ENCODE results near the gene AKNAD1.

The AKNAD1 gene

DNA sequence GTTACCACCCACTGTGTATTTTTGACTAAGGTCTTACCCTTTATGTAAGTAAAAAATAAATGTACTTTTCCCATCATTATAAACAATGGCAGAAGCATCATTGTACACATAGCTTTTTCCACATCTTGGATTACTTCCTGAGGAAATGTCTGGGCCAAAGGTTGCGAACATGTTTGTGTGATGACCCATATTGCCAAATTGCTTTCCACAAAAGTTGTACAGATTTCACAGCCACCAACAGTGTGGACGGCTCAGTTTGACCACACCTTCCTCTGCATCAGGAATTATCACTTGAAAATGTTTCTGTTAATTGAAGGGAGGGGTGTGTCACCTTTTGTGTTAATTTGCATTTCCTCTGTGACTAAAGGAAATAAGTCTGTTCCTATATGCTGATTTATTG is 25.7 kb downstream of the AKNAD1 start:
- TF ChIP-seq CTCF (IDR thresholded peaks at IDR 0.05; ENCODE audit: insufficient read depth, low read depth, low read length, missing control alignments): no peak
- no peak for DNase-seq (ENCODE audit: low read depth)
- H3K4me3 ChIP-seq (ENCODE audit: low read depth, low read length): no peak overlapping the region

DNA sequence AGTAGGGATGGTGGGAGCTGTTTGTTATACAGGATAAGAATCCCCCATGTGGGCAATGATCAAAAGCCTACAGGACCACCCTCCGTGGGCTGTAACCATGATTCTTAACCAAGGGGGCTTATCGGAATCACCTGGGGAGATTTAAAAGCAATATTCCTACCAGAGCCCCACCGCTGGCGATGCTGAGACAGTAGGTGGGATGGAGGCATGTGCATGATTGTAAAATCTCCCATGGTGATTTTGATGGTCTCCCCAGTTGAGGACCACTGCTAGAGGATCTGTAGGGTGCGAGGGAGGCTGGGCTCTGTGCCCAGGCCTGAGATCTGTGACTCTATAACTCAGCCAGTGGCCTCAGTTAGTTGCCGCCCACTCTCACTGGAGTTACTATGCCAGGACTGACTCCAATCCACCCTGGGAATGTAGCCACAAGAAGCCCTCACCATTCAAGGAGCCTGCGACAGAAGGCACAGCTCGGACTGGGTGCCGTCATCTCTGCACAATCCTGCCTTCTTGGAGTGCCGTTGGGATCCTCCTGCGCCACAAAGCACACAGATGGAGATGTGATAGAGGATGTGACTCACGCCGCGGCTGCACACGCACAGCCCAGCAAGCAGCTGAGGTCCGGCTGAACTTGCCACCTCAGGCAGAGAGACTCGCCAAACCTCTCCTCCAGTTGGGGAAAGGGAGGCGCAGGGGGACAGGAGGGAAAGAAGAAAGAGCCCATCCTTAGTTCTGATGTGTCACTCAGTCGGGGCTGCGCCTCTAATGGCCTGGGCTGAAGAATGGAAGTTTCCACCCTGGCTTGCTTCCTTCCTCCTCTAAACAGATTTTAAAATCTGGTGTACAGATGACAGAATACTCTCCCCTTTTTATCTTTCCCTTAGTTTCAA is 26.5 kb downstream of the AKNAD1 start:
- H3K4me3 ChIP-seq (ENCODE audit: low read depth, low read length): no peak overlapping the region
- no peak for TF ChIP-seq CTCF (IDR thresholded peaks at IDR 0.05; ENCODE audit: insufficient read depth, low read depth, low read length, missing control alignments)
- no peak for DNase-seq (ENCODE audit: low read depth)

- no peak for TF ChIP-seq CTCF (IDR thresholded peaks at IDR 0.05; ENCODE audit: insufficient read depth, low read depth, low read length, missing control alignments)
- DNase-seq (ENCODE audit: low read depth): no peak
- no peak overlapping the region for H3K4me3 ChIP-seq (ENCODE audit: low read depth, low read length)
Observed at GRCh38 chr1:108829498-108829916, 27.4 kb downstream of the AKNAD1 start.

DNA sequence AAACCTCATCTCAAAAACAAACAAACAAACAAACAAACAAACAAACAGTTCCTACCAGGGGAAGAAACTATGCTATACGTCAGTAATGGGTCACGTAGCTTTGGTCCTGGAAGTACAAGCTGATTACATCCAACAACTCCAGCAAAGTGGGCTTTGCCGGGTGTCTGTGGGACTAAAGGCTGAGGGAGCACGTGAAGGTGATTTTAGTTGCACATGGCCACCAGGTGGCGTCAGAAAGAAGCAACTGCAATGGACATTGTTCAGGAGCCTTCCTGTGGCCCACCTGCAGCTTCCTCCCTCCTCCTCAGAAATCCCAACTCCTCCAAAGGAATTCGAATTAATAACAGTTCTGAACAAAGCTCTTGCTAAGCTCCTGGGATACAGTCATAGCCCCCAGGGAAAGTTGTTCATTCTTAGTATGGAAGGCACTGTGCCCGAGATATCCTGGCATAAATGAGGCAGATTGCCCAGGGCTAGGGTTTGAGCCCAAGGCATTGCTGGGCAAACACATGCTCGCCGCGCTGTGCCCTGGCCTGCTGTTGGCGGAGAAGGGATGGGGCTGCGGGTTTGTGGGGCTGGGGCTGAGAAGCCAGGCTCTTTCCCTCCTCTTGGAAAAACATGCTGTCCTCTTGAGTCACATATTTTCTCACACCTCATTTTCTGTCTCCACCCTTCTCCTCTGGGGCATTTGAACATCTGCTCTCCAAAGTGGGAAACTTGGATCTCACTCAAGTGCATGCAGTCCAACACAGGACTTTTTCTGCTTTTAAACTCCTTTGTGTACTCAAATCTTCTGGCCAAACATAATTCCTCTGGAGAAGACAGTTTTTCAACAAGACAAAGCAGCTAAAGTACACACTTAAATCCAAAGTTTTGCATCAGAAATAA is 28.6 kb downstream of the AKNAD1 start:
- peak; percentile 72 for TF ChIP-seq CTCF (IDR thresholded peaks at IDR 0.05; ENCODE audit: insufficient read depth, low read depth, low read length, missing control alignments)
- DNase-seq (ENCODE audit: low read depth): peak; percentile 81
- no peak overlapping the region for H3K4me3 ChIP-seq (ENCODE audit: low read depth, low read length)

DNA sequence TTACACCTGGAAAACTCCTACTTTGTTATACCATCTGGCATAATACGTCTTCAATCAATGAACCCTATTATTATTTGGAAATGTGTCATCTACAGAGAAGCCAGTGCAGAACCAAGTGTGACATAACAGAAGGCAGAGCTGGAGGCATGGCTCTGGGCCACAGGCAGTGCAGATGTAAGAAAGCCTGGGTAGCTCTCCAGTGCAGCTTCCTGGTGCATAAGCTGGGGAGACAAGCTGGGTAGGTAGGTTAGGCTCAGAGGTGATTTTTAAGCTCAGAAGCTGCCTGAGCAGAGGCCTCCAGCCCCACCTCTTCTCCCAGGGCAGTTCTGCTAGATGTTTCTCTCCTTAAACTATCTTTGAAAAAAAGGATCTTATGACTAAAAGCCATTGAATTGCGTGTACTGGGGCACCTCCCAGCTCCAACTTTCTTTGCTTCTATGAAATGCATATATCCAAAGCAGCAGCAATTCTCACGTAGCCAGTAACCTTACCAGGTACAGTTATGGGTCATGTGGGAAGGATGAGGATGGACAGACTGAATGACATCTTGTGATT is 30.7 kb downstream of the AKNAD1 start:
- no peak for DNase-seq (ENCODE audit: low read depth)
- no peak overlapping the region for H3K4me3 ChIP-seq (ENCODE audit: low read depth, low read length)
- TF ChIP-seq CTCF (IDR thresholded peaks at IDR 0.05; ENCODE audit: insufficient read depth, low read depth, low read length, missing control alignments): no peak

DNA sequence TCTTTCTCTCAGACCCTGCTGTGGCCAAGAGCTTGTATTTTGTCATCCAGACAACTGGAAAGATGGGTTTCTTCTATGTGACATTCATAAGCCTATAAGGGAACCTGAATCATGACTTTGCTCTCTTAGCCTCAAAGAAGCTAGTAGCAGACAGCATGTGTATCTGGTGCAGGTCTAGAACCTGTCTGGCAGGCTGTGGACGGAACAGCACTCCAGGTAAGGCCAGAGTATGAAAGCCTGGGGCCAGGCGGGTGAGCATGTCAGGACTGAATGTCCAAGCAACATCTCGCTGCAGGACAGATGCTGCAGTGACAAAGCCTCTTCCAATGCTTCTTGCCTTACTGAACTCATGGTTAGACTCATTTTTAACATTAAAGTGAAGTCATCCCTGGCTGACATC is 32.8 kb downstream of the AKNAD1 start:
- H3K4me3 ChIP-seq (ENCODE audit: low read depth, low read length): no peak overlapping the region
- DNase-seq (ENCODE audit: low read depth): no peak
- TF ChIP-seq CTCF (IDR thresholded peaks at IDR 0.05; ENCODE audit: insufficient read depth, low read depth, low read length, missing control alignments): no peak

Data from GM12865 (cell line).